ENCODE measurements around the gene SYT8.

GRCh38 chr11:1868636-1869291, 34.0 kb downstream of the SYT8 start:
- TF ChIP-seq TAF1 (IDR thresholded peaks at IDR 0.05; ENCODE audit: low read depth, low read length) (no peak), SPI1 (IDR thresholded peaks at IDR 0.05; ENCODE audit: low read depth, low read length) (no peak)

All from GM12891 (cell line).